AG08395 (cell line): ENCODE results near the gene SVBP.

ENCODE experiments used
- DNase-seq: peaks from one replicate; pipeline ENCODE4 v3.0.0; 2012; ENCODE audit warnings: mixed read lengths, low spot score

The SVBP gene

DNA sequence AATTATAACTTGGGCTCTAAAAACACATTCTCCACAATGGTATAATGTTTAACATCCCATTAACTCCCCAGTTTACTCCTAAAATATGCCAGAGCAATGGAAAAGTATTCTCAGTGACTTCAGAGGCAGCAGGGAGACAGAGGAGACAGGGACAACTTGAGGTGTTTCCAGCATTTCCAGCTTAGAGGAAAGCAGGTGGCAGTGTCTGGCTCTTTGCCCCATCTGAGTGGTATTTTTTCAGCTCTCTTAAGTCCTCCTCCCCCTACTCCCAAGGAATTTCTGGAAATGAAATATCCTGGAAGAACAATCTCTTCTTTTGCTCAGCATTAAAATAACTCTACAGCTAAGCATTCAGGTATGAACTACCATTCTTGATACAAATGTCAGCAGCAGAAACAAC lies 11.0 kb downstream of the SVBP start:
- no peak for DNase-seq

DNA sequence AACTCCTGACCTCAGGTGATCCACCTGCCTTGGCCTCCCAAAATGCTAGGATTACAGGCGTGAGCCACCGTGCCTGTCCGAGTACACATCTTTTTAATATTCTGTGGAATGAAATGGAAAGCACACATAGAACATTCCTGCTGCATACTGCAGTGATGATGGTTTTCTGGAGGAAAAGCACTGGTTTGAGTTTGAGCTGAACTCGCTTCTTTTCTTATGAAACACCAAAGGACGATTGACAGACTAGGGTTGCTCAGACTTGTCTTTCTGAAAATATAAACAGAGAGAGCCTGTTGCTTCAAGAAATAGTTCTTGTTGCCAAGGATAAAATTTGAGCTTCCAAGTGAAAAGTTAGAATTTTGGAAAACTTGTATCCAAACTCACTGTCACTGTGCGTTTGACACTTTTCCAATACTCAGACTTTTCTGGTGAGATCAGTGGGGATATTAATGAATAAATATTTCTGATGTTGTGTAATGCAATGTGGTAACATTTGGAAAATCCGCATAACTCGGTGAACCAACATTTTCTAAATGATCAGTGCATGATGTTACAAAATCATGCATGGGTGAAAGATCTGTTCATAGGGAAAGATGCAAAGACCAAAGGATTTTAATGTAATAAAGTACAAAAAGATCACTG lies 15.2 kb downstream of the SVBP start:
- peak; percentile 50 for DNase-seq

DNA sequence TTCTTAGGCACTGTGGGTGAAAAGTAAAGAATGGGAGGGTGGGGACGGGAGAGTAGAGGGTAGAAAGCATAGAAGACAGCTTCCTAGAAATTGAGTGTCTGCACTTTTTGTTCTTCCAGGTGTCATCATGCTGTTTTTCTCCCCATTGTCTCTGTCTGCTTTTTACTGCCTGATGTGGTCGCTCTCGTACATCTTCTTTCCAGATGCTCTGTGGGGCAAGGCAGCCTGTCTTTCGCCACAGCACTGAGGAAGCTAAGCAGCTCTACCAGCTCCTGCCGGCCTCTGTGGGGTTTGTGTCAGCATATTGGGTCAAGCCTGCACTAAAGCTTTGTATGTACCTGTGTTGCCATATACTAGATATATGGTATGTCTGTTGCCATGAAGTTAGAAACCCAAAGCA lies 19.2 kb downstream of the SVBP start:
- no peak for DNase-seq

DNA sequence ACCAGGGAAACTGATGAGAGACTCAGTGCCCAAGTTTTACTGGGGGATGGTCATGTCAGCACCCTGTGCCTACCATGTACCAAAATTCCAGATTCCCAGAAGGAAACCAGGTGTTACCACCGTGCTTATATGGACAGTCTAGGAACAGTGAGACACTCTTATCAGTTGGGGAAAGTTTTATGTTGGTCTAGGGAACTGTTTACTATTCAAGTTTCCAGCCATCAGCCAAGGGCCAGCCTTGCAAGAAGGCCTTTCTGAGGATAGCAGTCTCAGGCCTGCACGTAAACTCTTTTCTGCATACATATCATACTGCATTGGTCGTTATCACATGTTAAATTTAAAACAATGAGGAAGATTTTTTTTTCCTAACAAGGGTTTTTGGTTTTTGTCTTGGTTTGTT lies 19.8 kb downstream of the SVBP start:
- DNase-seq, result no peak

DNA sequence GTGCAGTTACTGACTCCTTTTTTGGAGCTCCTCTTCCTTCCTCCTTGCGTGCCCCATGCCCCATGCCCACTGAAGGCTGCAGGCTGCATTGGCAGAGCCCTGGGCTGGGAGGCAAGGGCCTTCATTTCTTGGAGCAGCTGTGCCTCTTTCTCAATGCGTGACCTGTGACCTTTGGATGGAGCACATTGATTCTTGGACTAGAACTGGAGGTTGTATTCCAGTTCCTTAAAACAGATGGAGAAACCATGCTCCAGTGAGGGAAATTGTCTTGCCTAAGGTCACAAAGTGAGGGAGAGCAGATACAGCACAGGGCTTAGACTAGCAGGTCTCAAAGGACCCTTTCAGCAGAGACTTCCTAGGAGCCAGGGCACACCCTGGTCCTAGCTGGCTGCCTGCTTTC lies 23.4 kb downstream of the SVBP start:
- no peak for DNase-seq

DNA sequence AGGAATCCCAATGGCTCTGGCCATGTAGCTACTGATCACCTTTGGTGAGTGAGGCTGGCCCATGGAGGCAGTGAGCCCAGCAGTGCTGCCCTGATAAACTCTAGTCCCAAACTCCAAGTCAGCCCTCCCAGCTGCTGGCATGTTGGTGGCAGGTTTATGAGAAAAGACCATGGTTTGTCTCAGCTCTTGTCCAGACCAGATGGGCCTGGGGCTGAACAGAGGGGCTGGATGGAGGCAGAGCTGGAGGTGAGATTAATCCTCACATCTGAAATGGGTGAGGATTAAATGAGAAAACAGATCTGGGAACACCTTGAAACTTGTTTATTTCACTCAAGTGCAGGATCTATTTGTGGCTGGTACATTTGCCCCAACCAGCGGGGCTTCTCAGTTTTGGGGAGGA lies 29.2 kb downstream of the SVBP start:
- DNase-seq, result no peak

DNA sequence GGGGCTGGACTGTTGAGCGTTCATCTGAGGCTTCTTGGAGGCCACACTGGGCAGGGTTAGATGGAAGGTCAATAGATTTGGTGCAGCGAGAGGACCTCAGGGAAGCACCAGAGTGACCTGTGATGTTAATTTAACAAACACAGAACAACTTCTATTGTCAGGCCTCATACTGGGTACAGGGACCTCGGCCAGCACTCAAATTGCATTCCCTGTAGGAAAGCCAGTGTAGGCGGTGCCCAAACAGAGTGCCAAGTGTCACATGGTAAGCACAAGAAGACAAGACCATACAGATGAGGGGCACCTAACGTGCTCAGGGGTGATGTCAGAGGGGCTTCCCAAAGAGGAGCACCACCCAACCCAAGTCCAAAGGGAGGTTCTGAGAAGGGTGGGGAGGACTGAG lies 31.1 kb downstream of the SVBP start:
- DNase-seq, result no peak

DNA sequence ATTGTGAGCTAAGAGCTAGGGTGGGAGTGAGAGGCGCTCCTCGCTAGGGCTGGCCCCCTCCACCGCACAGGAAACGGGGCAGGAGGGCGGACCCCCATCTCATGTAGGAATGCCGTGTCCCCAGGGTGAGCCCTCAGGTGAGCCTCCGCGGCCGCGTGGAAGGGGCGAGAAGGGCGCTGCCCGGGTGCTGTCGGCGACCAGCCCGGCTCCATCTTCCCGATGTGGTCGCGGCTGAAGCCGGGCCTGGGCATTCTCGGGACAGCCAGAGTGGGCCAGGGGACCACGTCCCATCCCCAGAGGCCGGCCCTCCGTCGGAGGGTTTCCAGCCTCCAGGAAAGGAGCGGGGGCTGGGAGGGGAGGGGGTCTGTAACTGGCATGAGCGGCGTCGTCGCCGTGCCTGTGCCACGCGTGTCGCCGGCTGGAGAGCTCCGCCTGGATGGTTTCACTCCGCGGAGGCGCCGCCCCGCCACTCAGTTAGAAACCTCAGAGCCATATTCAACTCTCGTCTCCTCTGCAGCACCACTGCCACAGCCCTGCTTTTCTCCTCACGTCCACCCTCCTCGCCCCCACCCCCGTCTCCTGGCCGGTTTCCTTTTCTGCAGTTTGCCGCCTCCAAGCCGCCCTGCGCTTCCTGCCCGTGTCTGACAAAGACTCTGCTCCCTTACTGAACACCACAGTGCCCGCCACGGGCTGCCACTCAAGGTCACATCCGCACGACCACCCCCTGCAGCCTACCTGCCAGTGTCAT lies 32.1 kb downstream of the SVBP start, which contains the start of gene TMEM269:
Gene TMEM269 (plus strand): TSS at position 46 of the 748 bp plus-strand sequence. CDS start 4,903 bp downstream, outside the sequence.
- DNase-seq, result peak; percentile 36

DNA sequence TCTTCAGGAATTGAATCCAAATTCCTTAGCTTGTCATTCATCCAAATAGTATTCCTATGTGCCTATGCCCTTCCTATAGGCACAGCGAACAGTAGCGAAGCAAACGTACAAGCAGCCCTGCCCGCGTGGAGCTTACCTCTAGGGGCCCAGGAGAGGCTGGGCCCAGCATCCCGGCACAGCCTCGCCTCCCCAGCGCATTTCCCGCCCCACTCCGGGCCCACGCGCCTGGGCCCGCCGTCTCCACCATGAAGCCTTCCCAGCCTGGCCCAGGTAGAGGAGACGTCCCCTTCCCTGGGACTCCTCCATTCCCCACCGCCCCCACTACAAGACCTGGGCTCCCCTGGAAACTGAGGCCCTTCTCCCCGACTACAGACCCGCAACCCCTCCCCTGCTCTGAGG lies 32.7 kb downstream of the SVBP start:
- DNase-seq, result no peak

DNA sequence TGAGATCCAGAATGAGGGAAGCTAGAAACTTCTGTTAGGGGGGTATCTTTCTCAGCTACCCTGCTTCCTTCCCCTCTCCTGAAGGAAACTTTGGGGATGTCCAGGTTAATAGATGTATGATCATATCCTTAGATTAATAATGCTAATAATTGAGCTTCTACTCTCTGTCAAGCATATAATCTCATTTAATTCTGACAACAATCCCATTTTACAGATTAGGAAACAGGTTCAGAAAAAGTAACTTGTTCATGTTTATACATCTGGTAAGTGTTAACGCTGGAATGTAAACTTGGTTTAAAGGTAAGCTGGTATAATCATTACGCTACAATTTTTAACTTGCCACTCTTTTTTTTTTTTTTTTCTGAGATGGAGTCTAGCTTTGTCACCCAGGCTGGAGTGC lies 34.1 kb downstream of the SVBP start:
- DNase-seq, result no peak

DNA sequence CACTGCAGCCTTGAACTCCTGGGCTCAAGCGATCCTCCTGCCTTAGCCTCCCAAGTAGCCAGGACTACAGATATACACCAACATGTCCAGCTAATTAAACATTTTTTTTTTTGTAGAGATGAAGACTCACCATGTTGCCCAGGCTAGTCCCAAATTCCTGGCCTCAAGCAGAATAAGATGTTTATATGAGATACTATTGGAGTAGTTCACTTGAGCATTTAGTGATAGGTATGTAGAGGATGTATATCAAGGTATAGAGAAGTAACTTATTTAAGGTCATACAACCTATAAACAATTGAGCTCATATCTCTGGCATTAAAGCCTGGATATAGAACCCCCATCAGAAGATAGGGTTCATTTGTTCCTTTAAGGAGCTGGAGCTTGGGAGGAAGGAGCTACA lies 37.0 kb downstream of the SVBP start:
- no peak for DNase-seq

DNA sequence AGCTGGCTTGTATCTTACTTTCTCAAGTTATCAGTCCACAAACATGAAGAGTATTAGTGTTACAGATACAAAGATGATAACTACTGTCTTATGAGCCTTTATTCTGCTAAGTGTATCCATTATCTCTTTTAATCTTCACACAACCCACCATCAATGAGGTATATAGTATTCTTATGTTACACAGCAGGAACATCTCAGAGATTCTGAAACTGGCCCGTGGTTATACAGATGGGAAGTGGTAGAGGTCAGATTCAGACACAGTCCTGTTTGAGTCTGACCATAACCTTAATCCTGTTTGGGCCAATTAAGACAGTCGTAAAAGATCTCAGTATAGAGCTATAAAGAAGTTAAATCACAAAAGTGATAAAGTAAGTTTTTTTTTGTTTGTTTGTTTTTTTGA lies 37.5 kb downstream of the SVBP start:
- no peak for DNase-seq

DNA sequence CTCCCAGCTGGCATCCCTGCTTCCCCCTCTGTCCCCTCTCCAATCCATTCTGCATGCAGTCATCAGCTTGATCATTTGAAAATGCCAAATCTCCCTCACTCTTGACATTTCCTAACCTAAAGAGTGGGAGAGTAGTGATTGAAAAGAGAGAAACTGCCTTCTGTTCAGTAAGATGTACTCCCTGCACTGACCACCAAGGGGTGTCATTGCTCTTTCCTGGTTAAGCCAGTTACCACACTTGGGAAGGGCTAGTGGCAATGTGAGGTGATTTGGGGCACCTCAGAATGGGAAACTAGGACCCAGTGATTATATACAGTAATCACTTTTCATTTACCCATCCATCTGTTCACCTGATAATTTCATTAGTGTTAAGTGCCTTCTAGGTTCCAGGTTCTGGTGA lies 39.3 kb downstream of the SVBP start:
- peak; percentile 71 for DNase-seq

DNA sequence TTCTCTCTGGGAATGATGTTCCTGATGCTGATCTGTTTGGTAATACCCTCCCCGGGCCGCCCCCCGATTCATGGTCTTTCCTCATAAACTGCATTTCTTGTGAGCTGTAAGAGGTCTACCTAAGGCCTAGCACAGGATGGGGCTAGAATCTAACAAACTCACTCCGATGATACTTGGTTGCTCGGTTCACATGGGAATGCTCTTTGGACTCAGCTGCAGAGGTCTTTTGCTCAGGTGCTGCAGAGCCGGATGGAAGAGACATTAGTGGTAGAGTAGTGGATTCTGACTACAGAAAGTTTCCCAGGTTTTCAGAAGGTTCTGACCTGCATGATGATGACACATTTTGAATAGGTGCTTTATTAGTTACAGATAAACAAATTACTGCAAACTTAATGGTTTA lies 40.7 kb downstream of the SVBP start:
- no peak for DNase-seq

DNA sequence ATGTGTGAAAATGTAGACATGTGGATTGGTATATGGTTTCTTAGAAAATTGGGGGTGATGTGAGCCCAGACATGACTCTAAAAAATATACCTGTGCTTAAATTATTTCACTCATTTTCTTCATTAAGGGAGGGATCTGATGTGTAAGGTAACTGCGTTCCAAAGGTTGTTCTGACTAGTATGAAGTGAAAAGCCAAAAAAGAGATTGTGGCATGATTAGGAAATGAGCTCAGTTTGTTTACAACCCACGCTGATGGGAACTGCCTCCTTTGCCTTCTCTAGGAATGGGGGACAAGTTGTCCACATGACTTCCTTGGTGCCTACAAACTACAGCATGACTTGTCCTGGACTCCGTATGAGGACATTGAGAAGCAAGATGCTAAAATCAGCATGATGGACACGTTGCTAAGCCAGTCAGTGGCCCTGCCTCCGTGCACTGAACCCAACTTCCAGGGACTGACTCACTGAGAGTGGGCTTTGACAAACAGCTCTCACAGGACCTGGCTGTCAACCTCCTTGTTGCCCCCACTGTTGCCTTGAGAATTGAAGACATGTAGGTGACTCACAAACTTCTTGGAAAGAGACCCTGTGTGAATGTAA lies 42.2 kb downstream of the SVBP start:
- DNase-seq, result no peak

DNA sequence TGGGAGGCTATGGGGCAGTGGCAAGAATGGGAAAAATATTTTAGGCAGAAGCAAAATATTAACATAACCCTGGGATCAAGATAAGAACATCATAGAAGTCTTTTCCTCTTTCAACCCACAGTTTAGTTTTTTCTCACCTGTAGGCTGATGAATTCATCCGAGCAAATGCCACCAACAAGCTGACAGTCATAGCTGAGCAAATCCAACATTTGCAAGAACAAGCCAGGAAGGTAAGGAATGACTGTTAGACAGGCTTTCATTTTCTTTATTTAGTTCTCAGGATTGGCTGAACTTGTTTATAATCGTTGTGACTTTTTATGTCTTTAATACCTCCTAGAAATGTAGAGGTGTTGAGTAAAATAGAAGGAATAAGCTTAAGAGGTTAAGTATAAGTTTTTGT lies 43.8 kb downstream of the SVBP start:
- no peak for DNase-seq

DNA sequence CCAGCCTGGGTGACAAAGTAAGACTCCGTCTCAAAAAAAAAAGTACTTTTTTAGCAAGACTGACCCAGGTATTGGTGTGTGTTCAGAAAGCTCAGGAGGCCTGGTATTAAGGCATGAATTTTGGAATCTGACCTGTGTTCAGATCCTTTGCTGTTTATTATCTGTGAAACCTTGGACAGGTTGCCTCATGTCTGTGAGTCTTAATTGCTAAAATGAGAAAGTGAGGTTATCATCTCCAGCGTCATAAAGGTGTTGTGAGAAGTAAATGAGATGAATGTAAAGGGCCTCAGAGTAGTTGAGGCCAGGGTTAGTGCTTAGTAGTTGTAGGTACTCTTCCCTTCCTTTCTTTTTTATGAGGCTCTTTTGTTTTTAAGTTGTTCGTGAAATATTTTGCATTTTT lies 47.4 kb downstream of the SVBP start:
- no peak for DNase-seq

DNA sequence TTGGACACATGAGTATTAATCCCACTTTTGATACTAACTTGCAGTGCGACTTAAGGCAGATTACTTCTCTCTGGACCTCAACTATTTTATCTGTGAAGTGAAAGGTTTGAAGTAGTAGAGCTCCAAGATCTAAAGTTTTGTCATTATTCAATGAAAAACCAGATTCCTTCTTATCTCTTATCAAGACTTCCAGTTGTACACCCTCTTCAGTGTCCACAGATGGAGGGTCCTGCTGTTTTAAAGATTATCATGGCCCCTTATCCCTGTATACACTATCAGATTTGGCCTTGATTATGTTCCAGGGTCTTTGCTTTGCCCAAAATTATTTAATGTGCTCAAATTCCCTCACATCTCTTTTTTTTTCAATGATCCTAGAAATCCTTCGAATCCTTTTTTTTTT lies 49.0 kb downstream of the SVBP start:
- DNase-seq, result no peak

DNA sequence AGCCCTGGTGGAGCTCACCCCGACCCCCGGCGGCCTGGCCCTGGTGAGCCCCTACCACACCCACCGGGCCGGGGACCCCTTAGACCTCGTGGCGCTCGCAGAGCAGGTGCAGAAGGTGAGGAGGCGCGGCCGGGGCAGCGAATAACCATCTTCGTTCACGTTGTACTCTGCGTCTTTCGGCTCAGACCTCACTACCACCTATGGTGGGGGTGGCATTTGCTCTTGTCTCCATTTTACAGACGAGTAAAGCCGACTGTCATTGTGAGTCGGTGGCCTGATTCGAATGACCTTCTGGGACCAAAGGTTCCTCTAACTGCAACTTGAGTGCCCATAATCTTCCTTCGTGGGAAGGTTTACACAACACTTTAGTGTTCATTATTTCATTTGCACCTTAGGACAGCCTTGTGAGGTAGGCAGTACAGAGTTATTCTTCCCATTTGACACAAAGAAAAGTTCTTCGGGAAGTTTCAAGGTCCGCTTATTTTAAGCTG lies 49.6 kb downstream of the SVBP start:
- no peak for DNase-seq

DNA sequence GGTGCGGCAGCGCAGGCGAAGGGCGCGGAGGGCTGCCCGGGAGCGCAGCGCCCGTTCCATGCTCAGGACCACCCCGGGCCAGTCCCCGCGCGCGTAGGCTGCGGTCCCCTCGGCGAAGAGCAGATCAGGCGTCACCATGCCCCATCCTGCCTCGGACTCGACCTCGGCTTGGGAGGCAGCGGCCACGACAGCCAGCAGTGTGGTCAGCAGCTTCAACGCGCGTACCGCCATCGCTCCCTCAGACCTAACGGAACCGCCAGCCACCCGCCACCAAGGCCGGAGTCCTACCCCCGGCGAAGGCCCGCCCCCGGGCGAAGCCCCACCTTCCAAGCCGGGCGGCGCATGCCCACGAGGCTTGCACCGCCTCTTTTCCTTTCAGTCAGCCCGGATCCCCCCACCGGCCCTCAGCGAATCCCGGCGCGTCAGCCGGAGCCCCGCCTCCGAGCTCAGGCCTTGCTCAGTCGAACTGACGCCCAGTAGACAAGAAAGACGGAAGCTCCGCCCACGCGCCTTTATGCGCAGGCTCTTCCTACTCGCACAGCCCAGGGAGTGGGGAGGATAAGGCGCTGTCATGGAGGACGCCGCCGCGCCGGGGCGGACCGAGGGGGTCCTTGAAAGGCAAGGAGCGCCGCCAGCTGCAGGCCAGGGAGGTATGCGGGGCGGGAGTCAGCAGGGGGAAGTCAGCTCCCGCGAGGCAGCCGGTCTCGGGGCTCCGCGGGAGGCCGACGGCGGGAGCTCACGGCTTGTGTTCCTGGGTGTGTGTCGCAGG lies 50.3 kb downstream of the SVBP start, which contains the start of the genes C1orf50 and P3H1:
Gene C1orf50 (plus strand): TSS at position 509 of the 769 bp plus-strand sequence. CDS start 63 bp downstream, at position 572.
Gene P3H1 (minus strand): TSS at position 288 of the 769 bp plus-strand sequence. CDS start 57 bp downstream, at position 231.
- DNase-seq, result peak; percentile 98

DNA sequence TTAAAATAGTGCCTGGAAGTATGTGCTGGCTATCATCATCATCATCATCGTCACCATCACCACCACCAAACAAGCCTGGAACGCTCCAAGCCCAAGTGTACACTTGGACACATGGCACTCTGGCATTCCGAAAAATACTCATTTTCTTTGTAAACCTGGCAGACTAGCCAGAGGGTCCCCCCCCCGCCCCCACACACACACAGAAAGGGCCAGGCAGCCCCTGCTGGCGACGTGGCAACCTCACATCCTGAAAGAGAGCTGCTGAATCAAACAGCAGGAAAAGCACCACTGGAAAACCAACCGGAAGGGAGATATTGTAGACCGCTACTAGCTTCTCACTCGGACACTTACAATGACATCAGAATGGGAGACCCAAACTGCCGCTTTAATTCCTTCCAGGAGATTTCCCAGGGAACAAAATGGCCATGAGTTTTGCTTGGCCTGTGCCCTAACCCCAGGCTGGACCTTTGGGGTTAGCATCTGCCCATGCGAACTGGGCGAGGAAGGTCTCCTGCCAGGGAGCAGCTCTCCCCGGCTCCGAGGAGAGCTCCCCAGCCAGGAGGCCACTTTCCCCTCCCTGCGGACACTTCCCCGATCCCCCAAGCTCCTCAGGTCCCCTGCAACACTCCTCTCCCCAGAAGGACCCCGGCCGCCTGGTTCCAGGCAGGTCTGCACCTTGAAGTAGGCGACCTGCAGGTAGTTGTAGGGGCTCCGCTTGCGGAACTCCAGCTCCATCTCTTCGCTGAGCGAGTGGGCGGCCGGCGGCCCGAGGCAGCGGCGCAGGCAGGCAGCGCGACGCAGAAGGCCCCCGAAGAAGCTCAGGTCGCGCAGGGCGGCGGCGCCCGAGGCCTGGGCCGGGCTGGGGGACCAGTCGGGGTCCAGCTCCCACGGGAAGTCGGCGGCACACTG lies 51.1 kb downstream of the SVBP start:
- DNase-seq, result peak; percentile 71
